Gastrocnemius medialis (tissue), 4 donors: Measurements from ENCODE around the gene CLIP4. TPM values are rescaled to one million over a fixed set of nuclear protein-coding genes. Genes with fewer than 3 reads are reported as not detected.
"Not testable (repeated sequence)": the region's sequence is repeated elsewhere in the genome, so short reads cannot be mapped to it uniquely, and the experiment has no call there.

Source experiments
- ATAC-seq, 2 donors: fragments of 150-250 bp; one replicate each; pipeline ENCODE4 v1.9.1; 2016
- DNase-seq, 2 donors: peaks; one replicate each; pipeline ENCODE4 v3.0.0-alpha.2; 2019
- H3K27ac ChIP-seq, 4 donors: fragments of 200-600 bp; sonication (generic); 1 replicate in 1 of 4; 2 replicates in 3 of 4; pipeline ENCODE4 v1.5.1; 2016 to 2018; ENCODE audit warnings: mild to moderate bottlenecking in 2 of 4, moderate library complexity in 1 of 4
- H3K27me3 ChIP-seq, 3 donors: fragments of 200-600 bp; sonication (generic) in 2 of 3; 1 replicate in 1 of 3; 2 replicates in 2 of 3; pipeline versions ENCODE4 v1.5.1 to v1.6.0; 2016 to 2019; ENCODE audit warnings: mild to moderate bottlenecking in 1 of 3, moderate library complexity in 1 of 3
- H3K36me3 ChIP-seq, 2 donors: fragments of 200-600 bp; sonication (generic) in 1 of 2; one replicate each; pipeline ENCODE4 v1.5.1; 2017 to 2018
- H3K4me1 ChIP-seq, 2 donors: fragments of 200-600 bp; sonication (generic) in 1 of 2; one replicate each; pipeline ENCODE4 v1.5.1; 2016 to 2017; ENCODE audit warnings: mild to moderate bottlenecking in 2 of 2
- H3K4me3 ChIP-seq, 4 donors: fragments of 200-600 bp; sonication (generic) in 3 of 4; 1 replicate in 1 of 4; 2 replicates in 3 of 4; pipeline ENCODE4 v1.5.1; 2016 to 2019; ENCODE audit warnings: mild to moderate bottlenecking in 2 of 4
- H3K9me3 ChIP-seq, 3 donors: fragments of 200-600 bp; sonication (generic) in 2 of 3; 1 replicate in 1 of 3; 2 replicates in 2 of 3; pipeline ENCODE4 v1.5.1; 2016 to 2019
- POLR2A ChIP-seq, 2 donors: fragments of 450-650 bp; IDR thresholded peaks; one replicate each; pipeline ENCODE4 v1.6.1; 2017; ENCODE audit warnings: antibody characterized with exemption in 2 of 2, mild to moderate bottlenecking in 2 of 2, moderate library complexity in 2 of 2
- in situ Hi-C, 4 donors: fragments of 200-750 bp; cut with MboI; loops; one replicate each; pipeline versions ENCODE4 v1.15.0 to v1.8.0; 2017; ENCODE audit warnings: low sequenced_read_pairs in 4 of 4
- intact Hi-C: fragments of 100-400 bp; cut with DNase I; formaldehyde crosslinking; loops from one replicate; pipeline ENCODE4 v1.15.1; 2023; ENCODE audit warnings: low total_unique reads
- total RNA-seq, 4 donors: library from RNA; depleted of rRNA; stranded (reverse); fragments of >200 nt; gene quantifications; one replicate each; pipeline versions ENCODE4 v1.1.0 to v1.2.3, GENCODE V29; 2016
- TF ChIP-seq, protein P1 (sequence below), 5 experiments: fragments of 450-650 bp in 3 of 5; fragments of 200-600 bp in 2 of 5; sonication (generic) in 2 of 5; IDR thresholded peaks in 4 of 5; conservative IDR thresholded peaks in 1 of 5; 1 replicate in 4 of 5; 2 replicates in 1 of 5; pipeline ENCODE4 v1.5.1; 2016 to 2019; ENCODE audit warnings: antibody characterized with exemption in 5 of 5, mild to moderate bottlenecking in 3 of 5, moderate library complexity in 3 of 5

The CLIP4 gene
- total RNA-seq, 4 donors from 2014 or later, result 200 to 422 (median 265) TPM

DNA sequence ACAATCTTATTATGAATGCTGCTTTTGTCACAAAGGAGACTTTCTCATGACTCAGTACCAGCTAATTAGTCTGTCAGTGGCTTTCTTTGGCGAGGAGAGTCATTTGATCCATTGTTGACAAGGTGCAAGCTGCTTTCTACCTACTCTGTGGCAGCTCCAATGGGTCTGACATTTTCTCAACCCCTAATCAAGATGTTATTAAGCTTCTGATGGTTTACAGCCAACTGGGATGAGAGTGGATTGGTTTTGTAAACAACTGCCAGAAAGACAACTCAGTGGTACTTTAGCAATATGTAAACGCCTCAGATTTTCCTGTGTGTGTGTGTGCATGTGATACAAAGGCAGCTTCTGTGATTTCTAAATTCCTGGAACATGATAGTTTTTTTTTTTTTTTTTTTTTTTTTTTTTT lies 8.2 kb upstream of the CLIP4 start:
- Histone ChIP-seq H3K4me1 (peaks cover 0 to 6% of the 10 kb centered on the region in 2 donors), H3K4me3 (no peak overlapping the region), H3K27ac (peak overlapping the region in 1 of 4 donors; percentile 50), H3K9me3 (no peaks in the 10 kb centered on the region), H3K36me3 (no peaks in the 10 kb centered on the region), H3K27me3 (no peaks in the 10 kb centered on the region)
- peak in 1 of 2 donors; percentile 16 for ATAC-seq
- TF ChIP-seq POLR2A (IDR thresholded peaks at IDR 0.05), result no peak
- no peak for DNase-seq
- in situ Hi-C loops (no loop called here), intact Hi-C loops (loop anchor here (5.0 kb wide), 1 partner anchor 90 kb away; no protein-coding TSS in a partner anchor)

GRCh38 chr2:29107547-29107946 lies 7.7 kb upstream of the CLIP4 start:
- H3K27ac ChIP-seq, H3K4me1 ChIP-seq, H3K36me3 ChIP-seq, H3K4me3 ChIP-seq, ATAC-seq, in situ Hi-C loops, H3K27me3 ChIP-seq, DNase-seq, H3K9me3 ChIP-seq: not testable (repeated sequence)
- intact Hi-C loops, result loop anchor here (5.0 kb wide), 1 partner anchor 90 kb away; no protein-coding TSS in a partner anchor

- in situ Hi-C loops (no loop called here), intact Hi-C loops (loop anchor here (5.0 kb wide), 1 partner anchor 89 kb away; no protein-coding TSS in a partner anchor)
- DNase-seq (no peak), ATAC-seq (no peak)
- TF ChIP-seq, protein P1, sequence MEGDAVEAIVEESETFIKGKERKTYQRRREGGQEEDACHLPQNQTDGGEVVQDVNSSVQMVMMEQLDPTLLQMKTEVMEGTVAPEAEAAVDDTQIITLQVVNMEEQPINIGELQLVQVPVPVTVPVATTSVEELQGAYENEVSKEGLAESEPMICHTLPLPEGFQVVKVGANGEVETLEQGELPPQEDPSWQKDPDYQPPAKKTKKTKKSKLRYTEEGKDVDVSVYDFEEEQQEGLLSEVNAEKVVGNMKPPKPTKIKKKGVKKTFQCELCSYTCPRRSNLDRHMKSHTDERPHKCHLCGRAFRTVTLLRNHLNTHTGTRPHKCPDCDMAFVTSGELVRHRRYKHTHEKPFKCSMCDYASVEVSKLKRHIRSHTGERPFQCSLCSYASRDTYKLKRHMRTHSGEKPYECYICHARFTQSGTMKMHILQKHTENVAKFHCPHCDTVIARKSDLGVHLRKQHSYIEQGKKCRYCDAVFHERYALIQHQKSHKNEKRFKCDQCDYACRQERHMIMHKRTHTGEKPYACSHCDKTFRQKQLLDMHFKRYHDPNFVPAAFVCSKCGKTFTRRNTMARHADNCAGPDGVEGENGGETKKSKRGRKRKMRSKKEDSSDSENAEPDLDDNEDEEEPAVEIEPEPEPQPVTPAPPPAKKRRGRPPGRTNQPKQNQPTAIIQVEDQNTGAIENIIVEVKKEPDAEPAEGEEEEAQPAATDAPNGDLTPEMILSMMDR (IDR thresholded peaks at IDR 0.05 in 4 of 5, conservative IDR thresholded peaks at IDR 0.05 in 1 of 5), result no peak
- TF ChIP-seq POLR2A (IDR thresholded peaks at IDR 0.05), result no peak
- Histone ChIP-seq H3K9me3 (no peaks in the 10 kb centered on the region), H3K4me3 (no peak overlapping the region), H3K4me1 (peaks cover 3 to 6% of the 10 kb centered on the region in 2 donors), H3K27ac (no peak overlapping the region), H3K27me3 (no peaks in the 10 kb centered on the region), H3K36me3 (no peaks in the 10 kb centered on the region)
Observed at GRCh38 chr2:29108225-29108624, 7.0 kb upstream of the CLIP4 start.

GRCh38 chr2:29109246-29109645 lies 6.0 kb upstream of the CLIP4 start:
- Histone ChIP-seq H3K27ac (no peak overlapping the region), H3K36me3 (no peaks in the 10 kb centered on the region), H3K27me3 (no peaks in the 10 kb centered on the region), H3K4me3 (no peak overlapping the region), H3K4me1 (peaks cover 3 to 12% of the 10 kb centered on the region in 2 donors), H3K9me3 (no peaks in the 10 kb centered on the region)
- in situ Hi-C loops (no loop called here), intact Hi-C loops (loop anchor here (5.0 kb wide), 1 partner anchor 88 kb away; no protein-coding TSS in a partner anchor)
- TF ChIP-seq, protein P1 (IDR thresholded peaks at IDR 0.05 in 4 of 5, conservative IDR thresholded peaks at IDR 0.05 in 1 of 5), result no peak
- TF ChIP-seq POLR2A (IDR thresholded peaks at IDR 0.05), result no peak
- DNase-seq, result no peak
- no peak for ATAC-seq

GRCh38 chr2:29110916-29111535 lies 4.2 kb upstream of the CLIP4 start:
- intact Hi-C loops (loop anchor here (5.0 to 10.0 kb wide), 2 partner anchors 66 to 716 kb away; partner anchors contain the start of gene FOSL2), in situ Hi-C loops (loop anchor here in 1 of 4 donors (10.0 kb wide), 1 partner anchor 96 kb away; no protein-coding TSS in a partner anchor)
- no peak for TF ChIP-seq POLR2A (IDR thresholded peaks at IDR 0.05)
- TF ChIP-seq, protein P1 (IDR thresholded peaks at IDR 0.05 in 4 of 5, conservative IDR thresholded peaks at IDR 0.05 in 1 of 5), result no peak
- Histone ChIP-seq H3K9me3 (no peaks in the 10 kb centered on the region), H3K4me3 (no peak overlapping the region), H3K27ac (peak overlapping the region; percentile 22 to 94 (median 78)), H3K27me3 (no peaks in the 10 kb centered on the region), H3K36me3 (no peaks in the 10 kb centered on the region), H3K4me1 (peaks cover 3 to 18% of the 10 kb centered on the region in 2 donors)
- DNase-seq, result no peak
- no peak for ATAC-seq
